ENCODE measurements around the gene C9orf85. TPM values are rescaled to one million over a fixed set of nuclear protein-coding genes. Genes with fewer than 3 reads are reported as not detected.

The C9orf85 gene
- total and polyA plus RNA-seq, 2 of the 8 experiments (the other 6 are each of a cell fraction or from before 2014, with no cell fraction given): 6.3 to 14.5 TPM

- TF ChIP-seq CHD7 (IDR thresholded peaks at IDR 0.05; ENCODE audit: insufficient replicate concordance, low read length) (no peak), CTBP2 (IDR thresholded peaks at IDR 0.05; ENCODE audit: borderline replicate concordance, insufficient read depth, insufficient read length, low read length) (no peak), TCF12 (IDR thresholded peaks at IDR 0.05; ENCODE audit: low read depth, low read length) (no peak), SIN3A (conservative IDR thresholded peaks at IDR 0.05 in 1 of 2, IDR thresholded peaks at IDR 0.05 in 1 of 2; ENCODE audit: low read depth in 1 of 2, low read length in 2 of 2) (no peak), CBX8 (IDR thresholded peaks at IDR 0.05; ENCODE audit: borderline replicate concordance, low read depth, low read length) (no peak), TAF1 (IDR thresholded peaks at IDR 0.05; ENCODE audit: low read depth, low read length) (no peak), KDM4A (IDR thresholded peaks at IDR 0.05; ENCODE audit: low read depth, low read length, severe bottlenecking) (no peak)
Observed at GRCh38 chr9:71937898-71938297, 26.5 kb downstream of the C9orf85 start (continued).
